Activated CD8-positive, alpha-beta memory T cell treated with anti-CD3 and anti-CD28 coated beads, Interleukin-2, amount 50 U/mL, for 48 hours (primary cell): ENCODE measurements around the gene METTL1.

Source experiments
- DNase-seq: peaks from one replicate; pipeline ENCODE4 v3.0.0-alpha.2; 2020

Gene METTL1

GRCh38 chr12:57735952-57736740 is 35.8 kb downstream of the METTL1 start:
- no peak for DNase-seq

- no peak for DNase-seq
These were observed 36.6 kb downstream of the METTL1 start for GRCh38 chr12:57735198-57735855.

GRCh38 chr12:57734591-57734990 is 37.3 kb downstream of the METTL1 start:
- no peak for DNase-seq

DNA sequence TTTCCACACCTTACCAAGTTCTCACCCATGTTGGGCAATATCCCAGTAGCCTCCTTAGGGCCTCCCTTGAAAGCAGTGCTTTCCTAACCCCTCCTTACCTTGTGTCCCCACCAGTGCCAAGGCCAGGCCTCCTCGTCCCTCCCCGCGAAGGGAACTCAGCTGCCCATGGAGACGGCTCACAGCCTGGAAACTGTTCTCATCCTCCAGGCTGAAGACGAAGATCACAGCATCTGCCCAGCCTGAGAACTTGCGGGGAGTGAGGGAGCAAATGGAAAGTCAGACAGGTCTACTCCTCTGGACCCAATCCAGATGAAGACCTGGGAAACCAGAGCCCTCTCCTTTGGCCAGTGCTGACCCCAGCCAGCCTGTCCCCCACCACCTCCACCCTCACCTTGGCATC is 38.0 kb downstream of the METTL1 start:
- no peak for DNase-seq

DNA sequence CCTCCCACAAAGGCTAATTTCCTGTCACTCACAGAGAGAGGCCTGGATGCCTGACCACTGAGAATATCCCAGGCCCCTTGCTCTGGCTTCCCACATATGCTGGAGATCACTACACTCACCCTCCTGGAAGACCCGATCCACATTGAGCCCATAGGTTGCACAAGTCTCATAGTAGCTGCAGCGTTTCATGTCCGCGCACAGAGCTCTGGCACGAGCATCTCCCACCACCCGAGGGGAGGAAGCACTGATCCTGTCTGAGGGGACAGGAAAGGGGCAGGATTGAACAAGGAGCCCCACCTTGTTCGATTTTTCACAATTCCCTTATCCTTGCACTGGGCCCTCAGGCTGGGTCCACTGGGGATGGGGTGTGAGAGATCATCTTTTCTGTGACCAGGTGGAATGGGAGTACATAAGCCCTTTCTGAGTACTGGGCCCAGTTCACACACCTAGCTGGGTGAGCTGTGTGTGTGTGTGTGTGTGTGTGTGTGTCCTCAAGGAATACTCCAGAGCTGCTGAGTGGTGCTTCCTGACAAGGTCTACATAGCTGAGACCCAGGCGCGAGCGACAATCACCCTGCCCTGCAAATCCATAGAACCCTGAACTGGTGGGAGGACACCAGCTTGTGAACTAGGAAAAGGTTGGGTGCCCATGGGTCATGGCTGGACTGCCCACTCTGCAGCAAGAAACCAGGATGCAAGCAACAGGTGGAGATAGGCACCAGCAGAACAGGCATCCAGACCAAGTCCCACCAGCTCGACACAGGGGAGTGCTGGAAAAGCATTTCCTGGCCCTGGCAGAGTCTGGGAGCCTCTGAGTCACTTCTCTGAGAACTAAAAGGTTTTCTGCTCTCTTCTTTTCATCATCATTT is 38.9 kb downstream of the METTL1 start:
- no peak for DNase-seq

- no peak for DNase-seq
These were observed 39.6 kb downstream of the METTL1 start for GRCh38 chr12:57732270-57732669.

DNA sequence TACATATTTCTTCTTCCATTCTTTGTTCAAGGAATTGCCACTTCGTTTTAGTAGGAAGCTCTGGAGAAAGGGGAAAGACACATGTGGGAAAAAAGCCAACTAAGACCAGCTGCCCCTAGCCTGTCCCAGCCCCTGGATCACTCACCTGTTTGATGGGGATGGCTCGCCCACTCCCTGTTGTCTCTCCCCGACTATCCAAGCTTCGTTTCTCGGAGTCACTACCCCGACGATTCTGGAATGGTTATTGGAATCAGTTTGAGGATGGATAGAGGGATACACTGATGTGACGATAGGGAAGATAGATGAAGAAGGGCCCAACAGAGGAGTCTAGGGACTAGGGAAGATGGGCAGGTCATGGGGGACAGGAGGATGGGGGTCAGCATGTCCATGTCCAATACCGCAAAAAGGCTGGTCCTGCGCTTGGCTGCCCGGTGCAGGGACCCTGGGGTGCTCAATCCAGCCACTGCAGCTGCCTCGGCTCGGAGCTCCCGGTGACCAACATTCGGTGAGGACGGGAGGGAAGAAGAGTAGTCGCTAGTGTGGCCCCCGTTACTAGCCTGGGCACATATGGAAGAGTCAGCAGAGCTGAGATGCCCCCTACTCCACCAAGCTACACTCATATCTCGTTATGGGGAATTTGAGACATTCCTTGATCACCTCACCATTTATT is 40.4 kb downstream of the METTL1 start:
- DNase-seq = no peak

- DNase-seq = no peak
These were observed 41.4 kb downstream of the METTL1 start for GRCh38 chr12:57730336-57731067.

DNA sequence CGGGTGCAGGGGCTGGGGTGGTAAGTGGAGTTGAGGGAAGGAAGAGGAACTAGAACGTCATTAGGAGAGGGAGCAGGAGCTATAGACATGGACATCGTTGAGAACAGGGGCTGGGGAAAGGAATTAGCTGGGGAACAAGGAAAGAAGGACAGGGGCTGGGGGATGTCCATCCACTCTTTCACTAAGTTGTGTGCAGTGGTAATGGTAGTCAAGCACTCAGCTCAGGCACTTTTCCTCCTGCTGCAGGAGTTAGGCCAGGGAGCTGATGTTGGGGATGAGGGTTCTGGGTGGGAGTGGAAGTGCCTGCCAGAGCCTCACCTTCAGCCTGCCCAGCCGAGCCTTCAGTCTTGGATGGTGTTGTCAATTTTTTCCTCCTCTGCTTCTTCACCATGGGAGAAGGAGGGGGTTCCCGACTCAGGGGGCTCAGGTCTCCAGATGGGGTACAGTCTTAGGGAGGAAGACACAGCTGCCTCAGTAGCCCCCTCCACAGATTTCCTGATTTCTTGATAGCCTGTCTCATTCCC is 42.5 kb downstream of the METTL1 start:
- DNase-seq = peak; percentile 33

- DNase-seq = peak; percentile 33
These were observed 44.0 kb downstream of the METTL1 start for GRCh38 chr12:57727758-57728395.

DNA sequence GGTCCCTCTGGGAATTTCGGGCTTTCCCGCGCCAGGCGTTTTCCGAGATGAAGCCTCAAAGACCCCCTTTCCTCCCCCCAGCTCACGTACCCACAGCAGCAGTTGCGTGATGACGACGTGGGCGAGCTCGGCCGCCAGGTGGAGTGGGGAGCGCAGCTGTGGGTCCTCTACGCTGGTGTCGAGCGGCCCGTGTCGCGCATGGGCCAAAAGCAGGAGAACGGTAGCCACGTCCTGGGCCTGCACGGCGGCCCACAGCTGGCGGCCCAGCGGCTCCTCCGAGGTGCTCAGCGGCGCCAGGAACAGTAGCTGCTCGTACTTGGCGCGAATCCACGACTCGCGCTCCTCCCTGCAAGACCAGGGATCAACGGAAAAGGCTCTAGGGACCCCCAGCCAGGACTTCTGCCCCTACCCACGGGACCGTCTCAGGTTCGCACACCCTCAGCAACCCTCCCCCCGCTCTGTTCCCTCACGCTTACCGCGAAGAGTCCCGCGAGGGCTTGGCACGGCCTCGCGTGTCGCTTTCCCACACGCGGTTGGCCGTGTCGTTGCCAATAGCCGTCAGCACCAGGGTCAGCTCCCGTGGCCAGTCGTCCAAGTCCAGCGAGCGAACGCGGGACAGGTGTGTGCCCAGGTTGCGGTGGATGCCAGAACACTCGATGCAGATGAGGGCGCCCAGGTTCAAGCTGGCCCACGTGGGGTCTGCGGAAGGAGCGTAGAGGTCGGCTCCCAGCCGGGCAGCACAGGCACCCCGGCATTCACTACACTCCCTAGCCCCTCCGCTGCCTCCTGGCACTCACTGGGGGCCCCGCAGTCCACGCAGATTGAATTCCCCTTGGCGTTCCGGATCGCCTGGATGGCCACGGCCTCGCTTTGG is 44.8 kb downstream of the METTL1 start:
- DNase-seq = no peak

GRCh38 chr12:57726151-57726883 is 45.6 kb downstream of the METTL1 start:
- peak; percentile 61 for DNase-seq

DNA sequence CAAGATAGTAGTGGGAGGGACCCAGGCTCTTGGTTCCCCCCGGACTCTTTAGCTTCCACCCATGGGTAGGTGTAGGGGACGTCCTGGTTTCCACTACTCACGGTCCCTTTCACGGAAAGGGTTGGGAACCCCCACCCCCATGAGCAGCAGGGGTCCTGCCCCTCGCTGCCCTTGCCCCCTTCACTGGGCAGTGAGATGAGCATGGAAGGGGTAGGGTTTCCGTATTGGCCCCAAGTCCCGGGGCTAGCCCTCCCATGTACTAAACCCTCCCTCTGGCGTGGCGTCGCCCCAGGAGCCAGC is 46.1 kb downstream of the METTL1 start:
- DNase-seq = no peak

DNA sequence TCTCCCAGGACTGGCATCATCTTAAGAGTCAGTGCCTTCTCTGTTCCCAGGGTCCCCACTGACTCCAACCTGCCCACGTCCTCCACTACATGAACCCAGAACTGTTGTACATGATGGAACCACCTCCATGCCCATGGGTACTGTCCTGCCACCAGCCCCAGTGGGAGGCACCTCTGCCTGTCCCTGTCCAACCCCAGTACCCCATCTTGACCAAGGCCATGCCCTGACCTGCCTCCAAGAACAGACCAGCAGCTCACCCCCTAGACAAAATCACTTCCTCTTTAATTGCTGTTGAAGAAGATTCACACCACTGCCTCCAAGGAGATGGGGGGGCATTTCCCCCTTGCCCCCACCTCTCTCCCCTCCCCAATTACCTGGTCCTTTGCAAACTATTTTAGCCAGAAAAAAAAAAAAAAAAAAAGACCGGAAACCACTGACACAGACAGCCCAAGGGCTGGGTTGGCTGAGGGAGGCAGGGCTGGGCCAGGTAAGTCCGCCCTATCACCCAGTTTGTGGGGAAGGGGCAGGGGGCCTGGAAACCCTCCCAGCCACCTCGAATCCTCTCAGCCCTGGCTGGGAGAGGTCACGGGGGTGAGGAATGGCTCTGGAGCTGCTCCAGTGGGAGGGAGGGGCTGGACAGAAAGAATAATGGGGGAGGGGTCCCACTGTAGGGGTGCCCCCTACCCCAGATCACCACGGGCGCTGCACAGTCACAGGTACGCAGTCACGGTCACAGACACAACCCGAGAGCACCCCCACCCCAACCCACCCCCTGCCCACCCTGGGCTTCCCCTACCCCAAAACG is 46.8 kb downstream of the METTL1 start:
- DNase-seq = no peak

DNA sequence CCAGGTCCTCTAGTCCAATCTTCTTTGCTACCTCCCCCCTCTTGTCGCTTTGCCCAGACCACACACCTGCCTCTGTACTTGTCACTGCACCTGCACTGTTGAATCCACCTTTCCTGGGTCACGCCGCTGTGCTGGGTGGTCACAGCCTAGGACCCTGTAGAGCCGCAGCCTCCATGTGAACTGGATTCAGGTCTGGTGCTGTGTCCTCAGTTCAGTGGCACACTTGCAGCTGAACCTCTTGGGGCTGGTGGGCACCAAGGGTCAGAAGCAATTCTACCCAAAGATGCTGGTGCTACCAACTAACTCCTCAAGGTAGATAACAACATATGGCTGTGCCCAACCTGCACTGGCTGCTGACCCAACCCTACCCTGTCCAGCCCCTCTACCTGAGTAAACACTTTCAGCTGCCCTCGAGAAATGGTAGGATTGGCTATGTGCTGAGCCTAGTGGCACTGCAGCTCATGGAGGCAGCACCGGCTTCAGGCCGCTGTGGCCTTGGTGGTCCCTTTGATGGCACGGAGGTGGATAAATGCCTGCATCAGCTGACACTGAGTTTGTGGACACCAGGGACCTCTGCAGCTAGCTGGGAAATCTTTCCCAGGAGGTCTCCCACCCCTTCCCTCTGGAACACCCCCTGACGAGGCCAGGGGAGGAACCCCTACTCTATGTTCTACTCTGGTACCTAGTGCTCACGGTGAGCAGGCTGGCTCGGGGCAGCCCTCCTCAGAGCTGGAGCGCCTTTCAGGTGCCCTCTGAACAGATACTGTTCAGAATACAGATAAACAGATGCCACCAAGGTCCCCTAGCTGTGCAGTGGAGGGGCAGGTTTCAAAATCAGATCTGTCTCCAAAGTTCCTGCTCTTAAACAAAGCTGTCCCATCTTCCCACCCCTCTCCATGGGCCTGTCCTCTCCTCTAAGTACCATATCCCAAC is 47.6 kb downstream of the METTL1 start:
- no peak for DNase-seq

DNA sequence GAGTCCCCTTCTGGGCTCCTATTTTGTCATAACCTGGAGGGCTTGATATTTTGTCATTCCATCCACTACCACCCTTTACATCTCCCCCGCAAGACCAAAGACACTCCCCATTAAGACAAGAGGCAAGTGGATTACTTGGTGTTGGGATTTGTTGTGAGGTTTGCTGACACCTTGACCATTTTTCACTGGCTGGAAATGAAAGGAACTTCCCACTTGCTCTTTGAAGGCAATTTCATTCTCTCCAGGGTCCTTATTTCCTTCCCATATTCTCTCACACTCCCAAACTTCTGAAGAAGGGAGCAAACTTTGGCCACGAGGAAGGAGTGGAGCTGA is 48.3 kb downstream of the METTL1 start:
- DNase-seq = no peak

GRCh38 chr12:57722716-57723629 is 48.9 kb downstream of the METTL1 start:
- no peak for DNase-seq
